GM18505 (cell line): ENCODE results near the gene POGLUT3.
A peak's percentile ranks its signal among the peaks of the same experiment; 100 is the strongest.

Experiments used
- ATAC-seq: cut with Tn5 transposase; IDR thresholded peaks from one replicate; pipeline ENCODE4 v1.9.1; 2021; ENCODE audit not compliant: unreplicated experiment
- POLR2A ChIP-seq: IDR thresholded peaks from 4 replicates; pipeline ENCODE4 v1.6.1; 2011; ENCODE audit warnings: borderline replicate concordance; ENCODE audit not compliant: insufficient read depth, insufficient read length; ENCODE audit errors: extremely low read depth

Gene POGLUT3, protein sequence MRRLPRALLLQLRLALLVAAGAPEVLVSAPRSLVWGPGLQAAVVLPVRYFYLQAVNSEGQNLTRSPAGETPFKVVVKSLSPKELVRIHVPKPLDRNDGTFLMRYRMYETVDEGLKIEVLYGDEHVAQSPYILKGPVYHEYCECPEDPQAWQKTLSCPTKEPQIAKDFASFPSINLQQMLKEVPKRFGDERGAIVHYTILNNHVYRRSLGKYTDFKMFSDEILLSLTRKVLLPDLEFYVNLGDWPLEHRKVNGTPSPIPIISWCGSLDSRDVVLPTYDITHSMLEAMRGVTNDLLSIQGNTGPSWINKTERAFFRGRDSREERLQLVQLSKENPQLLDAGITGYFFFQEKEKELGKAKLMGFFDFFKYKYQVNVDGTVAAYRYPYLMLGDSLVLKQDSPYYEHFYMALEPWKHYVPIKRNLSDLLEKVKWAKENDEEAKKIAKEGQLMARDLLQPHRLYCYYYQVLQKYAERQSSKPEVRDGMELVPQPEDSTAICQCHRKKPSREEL

GRCh38 chr11:108498046-108498815, at the start of gene POGLUT3:
Gene POGLUT3 (minus strand): TSS chr11:108498384. CDS start chr11:108498366, 18 bp downstream.
- peak; percentile 13 for TF ChIP-seq POLR2A
- ATAC-seq = peak; percentile 51

DNA sequence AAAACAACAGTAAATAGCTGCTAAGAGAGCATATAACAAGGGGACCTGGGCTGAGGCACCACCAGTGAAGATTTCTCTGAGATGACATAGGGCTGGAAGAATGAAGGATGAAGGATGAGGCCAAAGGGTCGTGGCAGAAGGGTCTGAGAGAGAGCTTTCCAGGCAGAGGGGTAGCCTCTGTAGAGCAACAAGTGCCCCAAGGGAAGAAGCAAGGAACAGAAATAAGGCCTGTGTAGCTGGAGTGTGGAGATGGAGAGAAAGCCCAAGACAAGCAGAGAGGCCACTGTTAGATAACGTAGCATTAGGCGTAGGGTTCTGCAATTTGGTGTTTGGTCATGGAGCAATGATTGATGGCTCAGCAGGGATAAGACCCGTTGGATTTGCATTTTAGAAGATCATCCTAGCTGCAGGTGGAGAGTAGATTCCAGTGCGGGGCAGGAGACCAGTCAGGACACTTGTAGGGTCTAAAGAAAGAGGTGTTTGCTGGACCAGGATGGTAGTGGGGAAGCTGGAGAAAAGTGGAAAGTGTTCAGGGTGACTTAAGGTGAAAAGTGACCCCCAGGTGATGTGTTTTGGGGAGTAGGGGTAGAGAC, 47.8 kb upstream of the POGLUT3 start:
- no peak for TF ChIP-seq POLR2A
- ATAC-seq = no peak

GRCh38 chr11:108543316-108543964, 45.3 kb upstream of the POGLUT3 start:
- ATAC-seq = no peak
- TF ChIP-seq POLR2A = no peak

DNA sequence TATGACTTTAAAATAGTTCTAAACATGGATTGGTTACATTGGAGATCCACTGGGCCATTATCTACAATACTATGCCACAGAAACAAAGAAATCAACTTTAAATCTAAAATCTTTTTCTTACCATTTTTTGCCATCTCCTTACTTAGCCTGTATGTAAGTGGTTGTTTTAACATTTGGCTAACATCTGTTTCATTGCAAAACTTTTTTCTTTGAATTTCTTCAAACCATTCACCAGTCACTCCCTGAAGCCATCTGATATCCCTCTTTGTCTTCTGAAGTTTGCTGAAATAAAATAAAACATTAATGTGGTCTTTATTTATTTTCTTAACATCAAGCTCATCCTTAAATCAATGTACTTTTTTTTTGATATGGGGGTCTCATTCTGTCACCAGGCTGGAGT, 43.3 kb upstream of the POGLUT3 start:
- TF ChIP-seq POLR2A = no peak
- ATAC-seq = no peak

GRCh38 chr11:108538502-108538901, 40.3 kb upstream of the POGLUT3 start:
- TF ChIP-seq POLR2A = no peak
- no peak for ATAC-seq

GRCh38 chr11:108538022-108538424, 39.8 kb upstream of the POGLUT3 start:
- no peak for ATAC-seq
- TF ChIP-seq POLR2A = no peak

DNA sequence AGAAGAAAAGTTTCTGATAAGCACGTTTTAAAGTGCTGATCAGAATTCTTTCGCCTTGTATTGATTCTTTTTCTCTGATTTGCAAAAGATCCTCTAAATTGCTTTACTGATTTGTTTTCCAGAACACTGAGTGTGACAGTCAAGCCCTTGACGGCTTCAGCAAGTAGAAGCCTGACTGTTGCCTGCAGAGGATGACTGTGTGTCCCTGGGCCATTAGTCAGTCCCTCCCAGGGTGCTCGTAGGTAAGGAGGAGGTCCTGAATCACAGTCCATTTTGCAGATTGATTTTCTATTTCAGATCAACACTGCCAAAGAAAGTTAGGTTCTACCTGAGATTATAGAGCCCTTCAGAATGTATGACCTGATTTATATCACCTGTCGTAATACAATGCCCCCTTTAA, 38.6 kb upstream of the POGLUT3 start:
- TF ChIP-seq POLR2A = no peak
- ATAC-seq = no peak

- TF ChIP-seq POLR2A = no peak
- no peak for ATAC-seq
Measured at GRCh38 chr11:108535384-108535955, 37.3 kb upstream of the POGLUT3 start.

DNA sequence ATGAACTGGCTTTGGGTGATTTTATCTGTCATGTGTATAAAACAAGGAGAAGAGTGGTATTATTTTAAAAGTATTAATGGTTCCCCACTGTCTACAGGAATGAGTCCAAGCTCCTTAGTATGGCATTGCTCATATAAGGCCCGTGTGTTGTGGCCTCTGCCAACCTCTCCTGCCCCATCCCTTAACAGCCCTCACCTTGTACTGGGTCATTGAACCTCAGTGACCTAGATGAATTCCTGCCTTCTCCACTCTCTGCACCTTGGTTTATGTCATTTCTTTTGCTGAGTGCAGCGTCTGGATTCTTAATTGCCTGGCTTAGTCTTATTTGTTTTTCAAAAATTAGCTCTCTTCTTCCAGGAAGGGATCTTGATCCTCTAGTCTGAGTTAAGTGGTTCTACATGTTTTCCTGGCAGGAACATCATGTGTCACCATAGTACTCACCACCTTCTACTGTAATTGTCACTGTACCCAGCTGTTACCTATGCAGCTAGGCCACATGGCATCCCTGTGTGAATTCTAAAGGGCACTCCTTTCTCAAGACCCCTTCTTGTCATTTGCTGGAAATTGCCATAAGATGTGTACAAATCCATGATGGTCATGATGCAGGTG, 36.2 kb upstream of the POGLUT3 start:
- no peak for ATAC-seq

DNA sequence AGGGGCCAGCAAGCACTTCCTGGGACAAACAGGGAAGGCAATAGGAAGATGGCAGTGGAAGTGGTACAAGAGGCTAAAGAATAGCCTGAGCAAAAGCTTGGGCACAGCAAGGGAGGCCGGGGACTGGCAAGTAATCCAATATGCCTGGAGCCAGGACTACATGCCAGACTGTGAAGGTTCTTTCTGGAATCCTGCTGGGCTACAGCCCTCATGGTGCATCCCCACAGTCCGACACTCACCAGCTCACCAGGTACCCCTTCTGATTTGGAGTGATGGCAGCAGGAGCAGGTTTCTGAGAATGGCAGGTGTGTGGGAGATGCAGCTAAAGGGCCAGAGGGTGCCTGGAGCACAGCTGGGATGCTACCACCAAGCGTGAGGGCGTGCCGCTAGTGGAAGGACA, 32.2 kb upstream of the POGLUT3 start:
- no peak for ATAC-seq
- no peak for TF ChIP-seq POLR2A

More for the DNA sequence above, 36.2 kb upstream of the POGLUT3 start:
- no peak for TF ChIP-seq POLR2A

DNA sequence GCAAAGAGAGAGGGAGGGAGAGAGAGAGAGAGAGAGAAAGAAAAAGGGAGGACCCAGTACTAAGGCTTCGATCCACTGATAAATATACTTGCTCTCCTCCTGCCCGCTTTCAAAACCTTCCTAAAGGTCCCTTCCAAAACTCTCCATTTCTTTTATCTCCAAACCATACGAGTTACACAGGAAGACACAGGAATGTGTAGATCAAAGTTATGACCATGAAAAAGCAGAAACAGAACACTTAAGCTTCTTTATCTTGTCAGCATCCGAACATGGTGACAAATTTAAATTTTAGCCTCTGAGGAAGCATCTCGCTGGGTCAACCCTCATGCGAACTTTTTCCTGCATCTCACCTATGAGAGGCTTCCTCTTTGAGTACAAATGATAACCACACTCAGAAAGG, 29.2 kb upstream of the POGLUT3 start:
- TF ChIP-seq POLR2A = no peak
- ATAC-seq = no peak

DNA sequence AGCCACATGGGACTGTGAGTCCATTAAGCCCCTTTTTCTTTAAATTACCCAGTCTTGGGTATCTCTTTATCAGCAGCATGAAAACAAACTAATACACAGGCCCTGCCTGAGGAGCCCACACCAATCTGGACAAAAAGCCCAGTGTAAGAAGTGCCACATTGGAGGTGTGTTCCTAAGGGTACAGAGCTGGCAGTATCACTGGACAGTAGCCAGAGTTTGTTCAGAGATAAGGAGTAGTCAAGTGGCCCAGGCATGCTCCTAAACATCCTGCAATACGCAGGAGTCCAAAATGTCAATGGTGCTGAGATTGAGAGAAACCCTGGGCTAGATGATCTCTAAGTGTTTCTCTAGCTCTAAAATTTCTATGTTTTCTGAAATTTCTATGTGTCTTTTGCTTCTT, 27.0 kb upstream of the POGLUT3 start:
- TF ChIP-seq POLR2A = no peak
- no peak for ATAC-seq
